HFFc6 (cell line): ENCODE measurements around the gene TRAF1. TPM values are rescaled to one million over a fixed set of nuclear protein-coding genes. Genes with fewer than 3 reads are reported as not detected.

ENCODE experiments used
- DNase-seq: peaks from one replicate; pipeline ENCODE4 v3.0.0-alpha.2; 2018
- H3K27ac Mint-ChIP-seq: 2 replicates; pipeline ENCODE4 v1.8.0; 2020; ENCODE audit warnings: mild to moderate bottlenecking, mixed read lengths
- H3K27me3 Mint-ChIP-seq: 2 replicates; pipeline ENCODE4 v1.8.0; 2021; ENCODE audit warnings: mild to moderate bottlenecking, moderate library complexity, mixed read lengths; ENCODE audit not compliant: insufficient read depth
- H3K36me3 Mint-ChIP-seq: 2 replicates; pipeline ENCODE4 v1.8.0; 2021; ENCODE audit warnings: low read depth, mixed read lengths
- H3K4me1 Mint-ChIP-seq: 2 replicates; pipeline ENCODE4 v1.8.0; 2020; ENCODE audit warnings: low read depth, mixed read lengths
- H3K4me3 Mint-ChIP-seq: 2 replicates; pipeline ENCODE4 v1.8.0; 2020; ENCODE audit warnings: mild to moderate bottlenecking, moderate library complexity, mixed read lengths
- H3K9me3 Mint-ChIP-seq: 2 replicates; pipeline ENCODE4 v1.8.0; 2020; ENCODE audit warnings: mild to moderate bottlenecking, mixed read lengths
- CTCF ChIP-seq: fragments of 200-600 bp; sonication (generic); IDR thresholded peaks from 2 replicates; pipeline ENCODE4 v1.5.0; 2021; ENCODE audit warnings: antibody characterized with exemption, mild to moderate bottlenecking
- total RNA-seq, 6 experiments: library from RNA; stranded (reverse); fragmentation: NEBNext Ultra II Directional; extraction: Animal tissue kit (Norgen Biotek cat#: 25700); gene quantifications; 2 replicates in 1 of 6; 3 replicates in 5 of 6; pipeline ENCODE4 v1.2.3, GENCODE V29; 2021

TRAF1 gene
- total RNA-seq, 6 experiments from 2014 or later: 0.54 to 1.0 (median 0.87) TPM

GRCh38 chr9:120862452-120862851 is 64.1 kb downstream of the TRAF1 start:
- Mint-ChIP-seq H3K36me3 (peaks cover 8% of the 10 kb centered on the region; the same call in 1 of the 2 replicates), H3K27me3 (peaks cover 3% of the 10 kb centered on the region; the same call in 1 of the 2 replicates), H3K4me3 (no peak overlapping the region), H3K27ac (no peak overlapping the region), H3K4me1 (no peaks in the 10 kb centered on the region), H3K9me3 (no peaks in the 10 kb centered on the region)
- TF ChIP-seq CTCF: no peak
- DNase-seq: no peak

GRCh38 chr9:120861935-120862334 is 64.7 kb downstream of the TRAF1 start:
- Mint-ChIP-seq H3K4me3 (no peak overlapping the region), H3K36me3 (peaks cover 11% of the 10 kb centered on the region; the same call in 1 of the 2 replicates), H3K9me3 (no peaks in the 10 kb centered on the region), H3K4me1 (no peaks in the 10 kb centered on the region), H3K27ac (no peak overlapping the region), H3K27me3 (peaks cover 3% of the 10 kb centered on the region; the same call in 1 of the 2 replicates)
- DNase-seq: no peak
- TF ChIP-seq CTCF: no peak

- TF ChIP-seq CTCF: no peak
- Mint-ChIP-seq H3K9me3 (no peaks in the 10 kb centered on the region), H3K4me1 (no peaks in the 10 kb centered on the region), H3K4me3 (no peak overlapping the region), H3K36me3 (peaks cover 11% of the 10 kb centered on the region; the same call in 1 of the 2 replicates), H3K27me3 (peaks cover 3% of the 10 kb centered on the region; the same call in 1 of the 2 replicates), H3K27ac (no peak overlapping the region)
- DNase-seq: no peak
Measured at GRCh38 chr9:120860083-120860482, 66.5 kb downstream of the TRAF1 start.

GRCh38 chr9:120859361-120859760 is 67.2 kb downstream of the TRAF1 start:
- H3K36me3 Mint-ChIP-seq: peaks cover 11% of the 10 kb centered on the region; the same call in 1 of the 2 replicates
- no peak overlapping the region for H3K4me3 Mint-ChIP-seq
- H3K27me3 Mint-ChIP-seq: peaks cover 3% of the 10 kb centered on the region; the same call in 1 of the 2 replicates
- no peaks in the 10 kb centered on the region for H3K4me1 Mint-ChIP-seq
- no peak overlapping the region for H3K27ac Mint-ChIP-seq
- H3K9me3 Mint-ChIP-seq: no peaks in the 10 kb centered on the region
- TF ChIP-seq CTCF: no peak
- DNase-seq: no peak

- peaks cover 11% of the 10 kb centered on the region; the same call in 1 of the 2 replicates for H3K36me3 Mint-ChIP-seq
- DNase-seq: no peak
- H3K4me3 Mint-ChIP-seq: no peak overlapping the region
- TF ChIP-seq CTCF: no peak
- no peaks in the 10 kb centered on the region for H3K9me3 Mint-ChIP-seq
- no peak overlapping the region for H3K27ac Mint-ChIP-seq
- peaks cover 3% of the 10 kb centered on the region; the same call in 1 of the 2 replicates for H3K27me3 Mint-ChIP-seq
- H3K4me1 Mint-ChIP-seq: no peaks in the 10 kb centered on the region
Measured at GRCh38 chr9:120857902-120858301, 68.7 kb downstream of the TRAF1 start.
